ENCODE data around the gene FARSB.
A peak's percentile ranks its signal among the peaks of the same experiment; 100 is the strongest.

FARSB gene

GRCh38 chr2:222572751-222573174, 83.1 kb downstream of the FARSB start:
- no peak overlapping the region for H3K4me3 ChIP-seq (ENCODE audit: low read length)
- DNase-seq (ENCODE audit: low read depth), result peak; percentile 67

DNA sequence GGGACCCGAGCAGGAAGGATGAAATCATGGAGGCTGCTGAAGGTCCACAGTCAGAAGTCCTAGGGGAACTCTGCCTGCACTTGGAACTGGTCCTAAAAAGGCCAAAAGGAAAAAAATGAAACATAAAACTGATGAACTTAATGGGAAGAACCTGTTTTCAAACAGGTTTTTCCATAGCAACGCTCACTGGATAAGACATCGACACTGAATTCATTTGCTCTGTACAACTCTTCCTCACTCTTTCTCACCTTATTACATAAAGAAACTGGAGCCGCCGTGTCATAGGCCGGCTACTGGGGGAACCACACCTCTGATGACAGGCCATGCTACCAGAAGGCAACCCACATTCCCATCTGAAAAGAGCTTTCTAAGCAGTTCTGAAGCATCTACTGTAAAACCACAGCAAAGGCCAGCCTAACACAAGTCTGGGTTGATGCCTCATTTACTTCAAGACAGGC, 83.6 kb downstream of the FARSB start:
- no peak overlapping the region for H3K4me3 ChIP-seq (ENCODE audit: low read length)
- TF ChIP-seq, protein P1, sequence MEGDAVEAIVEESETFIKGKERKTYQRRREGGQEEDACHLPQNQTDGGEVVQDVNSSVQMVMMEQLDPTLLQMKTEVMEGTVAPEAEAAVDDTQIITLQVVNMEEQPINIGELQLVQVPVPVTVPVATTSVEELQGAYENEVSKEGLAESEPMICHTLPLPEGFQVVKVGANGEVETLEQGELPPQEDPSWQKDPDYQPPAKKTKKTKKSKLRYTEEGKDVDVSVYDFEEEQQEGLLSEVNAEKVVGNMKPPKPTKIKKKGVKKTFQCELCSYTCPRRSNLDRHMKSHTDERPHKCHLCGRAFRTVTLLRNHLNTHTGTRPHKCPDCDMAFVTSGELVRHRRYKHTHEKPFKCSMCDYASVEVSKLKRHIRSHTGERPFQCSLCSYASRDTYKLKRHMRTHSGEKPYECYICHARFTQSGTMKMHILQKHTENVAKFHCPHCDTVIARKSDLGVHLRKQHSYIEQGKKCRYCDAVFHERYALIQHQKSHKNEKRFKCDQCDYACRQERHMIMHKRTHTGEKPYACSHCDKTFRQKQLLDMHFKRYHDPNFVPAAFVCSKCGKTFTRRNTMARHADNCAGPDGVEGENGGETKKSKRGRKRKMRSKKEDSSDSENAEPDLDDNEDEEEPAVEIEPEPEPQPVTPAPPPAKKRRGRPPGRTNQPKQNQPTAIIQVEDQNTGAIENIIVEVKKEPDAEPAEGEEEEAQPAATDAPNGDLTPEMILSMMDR (conservative IDR thresholded peaks at IDR 0.05; ENCODE audit: low read length), result no peak
- no peak for DNase-seq (ENCODE audit: low read depth)

More at GRCh38 chr2:222572751-222573174, 83.1 kb downstream of the FARSB start:
- TF ChIP-seq, protein P1 (conservative IDR thresholded peaks at IDR 0.05; ENCODE audit: low read length), result no peak

DNA sequence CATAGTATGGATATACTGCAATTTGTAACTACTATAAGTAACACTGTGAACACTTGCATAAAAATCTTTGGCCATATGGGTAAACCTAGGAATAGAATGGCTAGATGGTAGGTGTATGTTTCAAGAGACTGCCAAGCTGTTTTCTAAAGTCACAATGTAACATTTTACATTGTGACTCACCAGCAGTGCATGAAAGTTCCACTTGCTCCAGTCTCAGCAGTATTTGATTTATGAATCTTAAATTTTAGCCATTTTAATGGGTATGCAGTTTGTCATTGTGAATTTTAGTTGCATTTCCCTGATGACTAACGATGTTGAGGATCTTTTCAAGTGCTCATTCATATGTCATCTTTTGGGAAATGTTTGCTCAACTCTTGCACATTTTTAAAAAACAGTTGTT, 86.1 kb downstream of the FARSB start:
- TF ChIP-seq, protein P1 (conservative IDR thresholded peaks at IDR 0.05; ENCODE audit: low read length), result no peak
- DNase-seq (ENCODE audit: low read depth), result peak; percentile 65
- H3K4me3 ChIP-seq (ENCODE audit: low read length), result no peak overlapping the region

GRCh38 chr2:222568865-222569264, 87.0 kb downstream of the FARSB start:
- peak; percentile 60 for DNase-seq (ENCODE audit: low read depth)
- no peak overlapping the region for H3K4me3 ChIP-seq (ENCODE audit: low read length)
- TF ChIP-seq, protein P1 (conservative IDR thresholded peaks at IDR 0.05; ENCODE audit: low read length), result no peak

DNA sequence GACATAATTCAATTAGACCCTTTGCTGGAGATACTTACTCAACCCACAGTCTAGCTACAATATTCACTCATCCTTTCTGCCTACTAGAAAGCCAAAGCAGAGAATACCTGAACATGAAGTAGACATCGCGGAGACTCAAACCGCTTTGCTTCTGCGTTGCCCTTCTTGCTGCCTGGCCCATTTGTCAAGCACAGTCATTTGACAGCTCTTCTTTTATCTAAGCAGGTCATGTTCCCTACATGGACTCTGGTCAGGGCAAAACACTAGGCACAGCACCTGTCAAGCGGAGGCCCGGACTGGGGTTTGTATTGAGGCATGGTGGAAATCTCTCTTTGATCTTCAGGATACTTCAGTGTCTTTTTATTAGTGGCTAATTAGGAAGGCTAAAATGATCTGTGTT, 89.7 kb downstream of the FARSB start:
- DNase-seq (ENCODE audit: low read depth), result no peak
- H3K4me3 ChIP-seq (ENCODE audit: low read length), result no peak overlapping the region
- TF ChIP-seq, protein P1 (conservative IDR thresholded peaks at IDR 0.05; ENCODE audit: low read length), result no peak

GRCh38 chr2:222563936-222564335, 92.0 kb downstream of the FARSB start:
- no peak overlapping the region for H3K4me3 ChIP-seq (ENCODE audit: low read length)
- TF ChIP-seq, protein P1 (conservative IDR thresholded peaks at IDR 0.05; ENCODE audit: low read length), result no peak
- DNase-seq (ENCODE audit: low read depth), result no peak

DNA sequence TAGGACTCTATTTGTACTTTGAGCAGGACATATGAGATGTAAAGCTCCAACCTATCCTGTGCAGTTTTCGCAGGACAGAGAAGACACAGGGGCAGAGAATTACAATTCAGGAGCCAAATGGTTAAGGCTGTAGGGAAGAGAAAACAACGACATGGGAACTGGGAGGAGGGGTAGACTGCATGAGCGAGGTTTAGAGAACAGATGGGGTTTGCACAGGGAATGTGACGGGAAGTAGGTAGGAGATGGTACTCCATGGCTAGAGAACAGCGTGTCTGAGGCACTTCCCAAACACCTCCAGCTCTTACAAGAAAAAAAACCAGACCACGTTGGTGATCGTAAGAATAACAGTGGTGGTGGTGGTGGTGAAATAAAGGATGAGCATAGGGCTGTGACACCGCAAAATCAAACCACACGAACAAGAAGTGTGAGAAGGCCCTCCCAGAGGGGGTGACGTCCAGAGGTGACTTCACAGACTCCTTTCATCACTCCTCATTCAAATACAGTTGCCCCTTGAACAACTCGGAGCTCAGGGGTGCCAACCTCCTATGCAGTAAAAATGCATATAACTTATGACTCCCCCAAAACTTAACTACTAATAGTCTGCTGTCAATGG, 92.7 kb downstream of the FARSB start:
- no peak overlapping the region for H3K4me3 ChIP-seq (ENCODE audit: low read length)
- no peak for DNase-seq (ENCODE audit: low read depth)
- TF ChIP-seq, protein P1 (conservative IDR thresholded peaks at IDR 0.05; ENCODE audit: low read length), result no peak
